Ectodermal cell (in vitro differentiated cells): Measurements from ENCODE around the gene MRPL58.

Source experiments
- H3K27ac ChIP-seq: 2 replicates; pipeline ENCODE4 v1.7.0; 2013; ENCODE audit warnings: mild to moderate bottlenecking, low read depth, low read length; ENCODE audit not compliant: insufficient read depth, poor library complexity, severe bottlenecking
- H3K27me3 ChIP-seq: 2 replicates; pipeline ENCODE4 v1.7.0; 2013; ENCODE audit warnings: mild to moderate bottlenecking, low read length; ENCODE audit not compliant: insufficient read depth, control insufficient read depth, poor library complexity, severe bottlenecking
- H3K36me3 ChIP-seq: one replicate; pipeline ENCODE4 v1.7.0; 2013; ENCODE audit warnings: low read length; ENCODE audit not compliant: control insufficient read depth, insufficient read depth
- H3K4me1 ChIP-seq: one replicate; pipeline ENCODE4 v1.7.0; 2013; ENCODE audit warnings: low read length; ENCODE audit not compliant: control insufficient read depth, insufficient read depth
- H3K4me3 ChIP-seq: 2 replicates; pipeline ENCODE4 v1.7.0; 2013; ENCODE audit warnings: low read depth, low read length, control low read depth; ENCODE audit not compliant: insufficient read depth
- H3K9me3 ChIP-seq: 2 replicates; pipeline ENCODE4 v1.7.0; 2013; ENCODE audit warnings: mild to moderate bottlenecking, low read length, moderate library complexity; ENCODE audit not compliant: control insufficient read depth
- WGBS, 2 experiments: methylation state at CpG; one replicate each; pipeline ENCODE4 v1.1.7; 2013; ENCODE audit warnings: missing lambda C conversion rate in 2 of 2; 5-methylcytosine and 5-hydroxymethylcytosine counted together

Gene MRPL58

DNA sequence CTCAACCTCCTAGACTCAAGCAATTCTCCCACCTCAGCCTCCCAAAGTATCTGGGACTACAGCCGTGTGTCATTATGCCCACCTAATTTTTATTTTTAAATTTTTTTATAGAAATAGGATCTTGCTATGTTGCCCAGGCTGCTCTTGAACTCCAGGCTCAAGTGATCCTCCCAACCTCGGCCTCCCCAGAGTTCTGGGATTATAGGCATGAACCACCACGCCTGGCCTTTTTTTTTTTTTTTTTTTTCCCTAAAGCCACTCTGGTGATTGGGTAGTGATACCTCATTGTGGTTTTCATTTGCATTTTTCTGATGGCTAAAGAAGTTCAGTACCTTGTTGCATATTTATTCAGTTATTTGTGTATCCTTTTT, 26.3 kb upstream of the MRPL58 start:
- no peaks in the 10 kb centered on the region for H3K9me3 ChIP-seq
- 88 to 89% methylated on average over 2 to 3 of the region's 3 CpGs for WGBS, 2 experiments
- H3K4me1 ChIP-seq, result peaks cover 12% of the 10 kb centered on the region
- no peaks in the 10 kb centered on the region for H3K36me3 ChIP-seq
- H3K4me3 ChIP-seq, result no peak overlapping the region
- no peak overlapping the region for H3K27ac ChIP-seq
- H3K27me3 ChIP-seq, result no peaks in the 10 kb centered on the region

- H3K9me3 ChIP-seq, result no peaks in the 10 kb centered on the region
- H3K27me3 ChIP-seq, result no peaks in the 10 kb centered on the region
- WGBS, 2 experiments, result 0% methylated on average over 51 of the region's 51 CpGs
- no peaks in the 10 kb centered on the region for H3K36me3 ChIP-seq
- H3K4me3 ChIP-seq, result peak within 1 kb of the TSS; percentile 82
- peak within 1 kb of the TSS; percentile 85 for H3K27ac ChIP-seq
- H3K4me1 ChIP-seq, result peaks cover 12% of the 10 kb centered on the region
These were observed 25.0 kb upstream of the MRPL58 start, which contains the start of gene CDR2L for GRCh38 chr17:74987418-74987908. Gene CDR2L (plus strand): TSS chr17:74987632. CDS start chr17:74988044, 412 bp downstream.

DNA sequence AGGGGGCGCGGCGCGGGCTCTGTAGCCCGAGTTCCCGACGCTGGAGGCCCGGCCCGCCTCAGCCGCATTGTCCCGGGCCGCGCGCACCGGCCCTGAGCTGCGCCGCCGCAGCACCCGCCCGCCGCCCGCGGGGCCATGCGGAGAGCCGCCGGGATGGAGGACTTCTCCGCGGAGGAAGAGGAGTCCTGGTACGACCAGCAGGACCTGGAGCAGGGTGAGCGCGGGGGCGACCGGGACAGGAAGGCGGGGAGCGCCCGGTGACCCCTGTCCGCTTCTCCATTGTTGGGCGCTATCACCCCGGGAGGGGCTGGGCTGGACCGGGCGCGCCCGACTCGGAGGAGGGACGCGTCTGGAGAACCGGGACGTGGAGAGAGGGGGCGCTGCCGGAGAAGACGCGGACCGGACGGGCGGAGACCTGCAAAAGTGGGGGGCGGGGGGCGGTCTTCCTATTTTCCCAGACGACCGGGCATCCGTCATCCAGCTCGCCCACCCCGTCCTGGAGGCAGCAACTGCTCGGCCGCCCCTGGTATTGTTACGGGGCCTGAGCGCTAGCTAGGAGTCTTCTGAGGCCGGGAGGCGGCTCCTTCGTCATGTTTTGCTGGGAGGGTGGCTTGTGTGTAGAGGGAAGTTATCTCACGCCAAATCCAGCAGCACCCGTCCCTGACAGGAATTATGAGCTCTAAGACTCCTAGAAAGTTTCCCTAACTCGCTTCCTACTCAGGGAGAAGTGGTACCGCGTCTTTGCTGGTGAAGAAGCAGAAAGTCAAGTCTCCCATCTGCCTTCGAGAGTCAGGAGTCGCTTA, 24.4 kb upstream of the MRPL58 start:
- Histone ChIP-seq H3K36me3 (no peaks in the 10 kb centered on the region), H3K9me3 (no peaks in the 10 kb centered on the region), H3K27me3 (no peaks in the 10 kb centered on the region), H3K27ac (peak overlapping the region; percentile 85), H3K4me3 (peak overlapping the region; percentile 82), H3K4me1 (peaks cover 10% of the 10 kb centered on the region)
- 0 to 1% methylated on average over 76 of the region's 76 CpGs for WGBS, 2 experiments

GRCh38 chr17:74990581-74991105, 21.8 kb upstream of the MRPL58 start:
- H3K4me3 ChIP-seq, result no peak overlapping the region
- 93 to 94% methylated on average over 10 of the region's 10 CpGs for WGBS, 2 experiments
- H3K4me1 ChIP-seq, result peaks cover 6% of the 10 kb centered on the region
- H3K36me3 ChIP-seq, result no peaks in the 10 kb centered on the region
- H3K9me3 ChIP-seq, result no peaks in the 10 kb centered on the region
- H3K27me3 ChIP-seq, result no peaks in the 10 kb centered on the region
- no peak overlapping the region for H3K27ac ChIP-seq

DNA sequence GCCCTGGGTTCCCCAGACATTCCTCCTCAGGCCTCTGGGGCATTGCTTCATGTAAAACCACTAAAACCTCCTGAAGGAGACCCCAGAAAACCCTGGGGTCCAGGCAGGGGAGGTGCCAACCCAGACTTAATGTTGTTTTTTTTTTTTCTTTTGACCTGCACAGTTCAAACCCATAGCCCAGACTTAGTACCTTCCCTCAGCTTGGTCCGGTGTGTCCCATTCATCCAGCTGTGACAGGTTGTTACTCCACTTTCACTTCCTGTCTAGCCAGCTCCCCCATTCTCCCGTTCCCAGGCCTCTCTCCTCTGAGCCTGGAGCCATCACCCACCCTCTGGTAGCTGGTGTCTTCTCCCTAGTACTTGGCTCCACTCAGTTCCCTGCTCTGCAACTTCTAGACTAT, 20.2 kb upstream of the MRPL58 start:
- Histone ChIP-seq H3K27ac (no peak overlapping the region), H3K4me1 (peaks cover 6% of the 10 kb centered on the region), H3K36me3 (no peaks in the 10 kb centered on the region), H3K27me3 (no peaks in the 10 kb centered on the region), H3K4me3 (no peak overlapping the region), H3K9me3 (no peaks in the 10 kb centered on the region)
- WGBS, 2 experiments, result 86 to 91% methylated on average over 2 of the region's 2 CpGs

DNA sequence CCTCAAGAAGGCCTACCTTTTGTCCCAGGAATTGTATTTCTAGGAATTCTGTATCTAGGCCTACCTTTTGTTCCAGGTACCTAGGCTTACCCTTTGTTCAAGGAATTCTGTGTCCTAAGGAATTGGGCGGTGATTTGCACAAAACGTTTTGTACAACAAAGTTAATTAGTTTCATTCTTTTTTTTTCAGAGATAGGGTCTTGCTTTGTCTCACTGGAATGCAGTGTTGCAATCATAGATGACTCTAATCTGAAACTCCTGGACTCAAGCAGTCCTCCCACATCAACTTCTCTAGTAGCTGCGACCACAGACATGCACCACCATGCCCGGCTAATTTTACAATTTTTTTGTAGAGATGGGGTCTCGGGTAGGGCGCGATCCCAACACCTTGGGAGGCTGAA, 18.0 kb upstream of the MRPL58 start:
- H3K36me3 ChIP-seq, result no peaks in the 10 kb centered on the region
- 87 to 93% methylated on average over 7 of the region's 7 CpGs for WGBS, 2 experiments
- no peak overlapping the region for H3K27ac ChIP-seq
- H3K4me3 ChIP-seq, result no peak overlapping the region
- no peaks in the 10 kb centered on the region for H3K27me3 ChIP-seq
- H3K4me1 ChIP-seq, result no peaks in the 10 kb centered on the region
- H3K9me3 ChIP-seq, result no peaks in the 10 kb centered on the region

- H3K4me1 ChIP-seq, result no peaks in the 10 kb centered on the region
- H3K9me3 ChIP-seq, result no peaks in the 10 kb centered on the region
- no peak overlapping the region for H3K4me3 ChIP-seq
- H3K27me3 ChIP-seq, result no peaks in the 10 kb centered on the region
- no peak overlapping the region for H3K27ac ChIP-seq
- WGBS, 2 experiments, result 75 to 93% methylated on average over 4 to 5 of the region's 5 CpGs
- H3K36me3 ChIP-seq, result no peaks in the 10 kb centered on the region
These were observed 16.6 kb upstream of the MRPL58 start for GRCh38 chr17:74995847-74996246.

DNA sequence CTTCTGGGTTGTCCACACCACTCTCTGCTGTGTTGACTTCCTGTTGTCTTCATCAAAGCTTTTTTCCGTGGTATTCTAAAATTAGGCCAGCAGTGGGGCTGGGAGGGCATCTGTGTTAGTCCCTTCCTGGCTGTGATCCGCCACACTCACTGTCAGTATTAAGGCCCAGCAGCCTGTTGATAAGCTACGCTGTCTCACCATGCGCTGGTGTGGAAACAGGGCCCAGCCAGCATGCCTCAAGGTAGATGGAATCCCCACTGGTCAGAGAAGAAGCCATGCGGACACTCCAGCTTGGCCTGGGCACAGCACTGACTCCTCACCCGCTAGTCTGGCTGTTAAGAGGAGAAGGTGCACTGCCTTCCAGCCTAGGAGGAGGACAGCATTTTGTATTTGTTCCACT, 13.7 kb upstream of the MRPL58 start:
- no peak overlapping the region for H3K4me3 ChIP-seq
- H3K27me3 ChIP-seq, result no peaks in the 10 kb centered on the region
- 94% methylated on average over 6 of the region's 6 CpGs for WGBS, 2 experiments
- no peaks in the 10 kb centered on the region for H3K9me3 ChIP-seq
- H3K27ac ChIP-seq, result no peak overlapping the region
- H3K4me1 ChIP-seq, result no peaks in the 10 kb centered on the region
- H3K36me3 ChIP-seq, result peaks cover 21% of the 10 kb centered on the region

- Histone ChIP-seq H3K27me3 (no peaks in the 10 kb centered on the region), H3K9me3 (no peaks in the 10 kb centered on the region), H3K27ac (no peak overlapping the region), H3K4me3 (no peak overlapping the region), H3K36me3 (peaks cover 26% of the 10 kb centered on the region), H3K4me1 (no peaks in the 10 kb centered on the region)
- 91 to 92% methylated on average over 4 of the region's 4 CpGs for WGBS, 2 experiments
These were observed 12.9 kb upstream of the MRPL58 start for GRCh38 chr17:74999523-74999922.

DNA sequence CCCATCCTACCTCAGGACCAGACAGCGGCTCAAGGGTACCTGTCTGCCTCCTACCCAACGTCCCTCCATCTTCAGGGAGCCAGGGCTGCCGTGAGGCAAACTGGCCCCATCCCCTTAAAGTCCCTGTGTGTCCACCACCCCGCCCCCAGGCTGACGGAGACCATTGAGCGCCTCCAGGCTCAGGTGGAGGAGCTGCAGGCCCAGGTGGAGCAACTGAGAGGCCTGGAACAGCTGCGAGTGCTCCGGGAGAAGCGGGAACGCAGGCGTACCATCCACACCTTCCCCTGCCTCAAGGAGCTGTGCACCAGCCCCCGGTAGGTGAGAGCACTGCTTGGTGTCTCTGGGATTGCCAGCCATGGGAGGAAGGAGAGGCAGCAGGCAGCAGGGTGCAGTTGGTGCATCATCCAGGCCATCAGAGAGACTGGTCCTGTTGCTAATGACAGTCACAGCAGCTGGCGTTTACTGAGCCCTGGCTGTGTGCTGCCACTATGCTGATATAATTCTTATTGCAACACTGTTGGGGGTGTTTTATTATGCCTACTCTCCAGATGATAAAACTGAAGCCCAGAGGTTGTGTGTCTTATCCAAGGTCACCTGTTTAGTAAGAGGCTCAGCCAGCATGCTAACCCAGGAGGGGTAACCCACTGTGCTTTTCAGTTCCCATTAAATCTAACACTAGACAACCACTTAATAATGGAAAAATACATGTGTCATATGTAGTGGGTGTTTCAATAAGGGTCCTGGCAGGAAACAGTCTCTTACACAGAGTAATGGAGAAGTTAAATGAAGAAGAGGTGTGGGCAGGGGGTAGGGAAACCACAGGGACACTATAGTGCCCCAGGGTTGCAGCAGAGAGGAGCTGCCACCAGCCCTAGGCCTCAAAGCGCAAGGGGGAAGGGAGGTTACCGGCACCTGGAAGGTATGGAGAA, 10.3 kb upstream of the MRPL58 start:
- peaks cover 27% of the 10 kb centered on the region for H3K36me3 ChIP-seq
- H3K27me3 ChIP-seq, result no peaks in the 10 kb centered on the region
- H3K4me1 ChIP-seq, result no peaks in the 10 kb centered on the region
- H3K9me3 ChIP-seq, result no peaks in the 10 kb centered on the region
- no peak overlapping the region for H3K27ac ChIP-seq
- WGBS, 2 experiments, result 92 to 95% methylated on average over 15 of the region's 15 CpGs
- no peak overlapping the region for H3K4me3 ChIP-seq
